Ecto neural progenitor cell (in vitro differentiated cells): ENCODE results near the gene C1QTNF6.

Experiments
- DNase-seq: peaks from one replicate; pipeline ENCODE4 v3.0.0-alpha.2; 2018; ENCODE audit warnings: low spot score

C1QTNF6 gene

DNA sequence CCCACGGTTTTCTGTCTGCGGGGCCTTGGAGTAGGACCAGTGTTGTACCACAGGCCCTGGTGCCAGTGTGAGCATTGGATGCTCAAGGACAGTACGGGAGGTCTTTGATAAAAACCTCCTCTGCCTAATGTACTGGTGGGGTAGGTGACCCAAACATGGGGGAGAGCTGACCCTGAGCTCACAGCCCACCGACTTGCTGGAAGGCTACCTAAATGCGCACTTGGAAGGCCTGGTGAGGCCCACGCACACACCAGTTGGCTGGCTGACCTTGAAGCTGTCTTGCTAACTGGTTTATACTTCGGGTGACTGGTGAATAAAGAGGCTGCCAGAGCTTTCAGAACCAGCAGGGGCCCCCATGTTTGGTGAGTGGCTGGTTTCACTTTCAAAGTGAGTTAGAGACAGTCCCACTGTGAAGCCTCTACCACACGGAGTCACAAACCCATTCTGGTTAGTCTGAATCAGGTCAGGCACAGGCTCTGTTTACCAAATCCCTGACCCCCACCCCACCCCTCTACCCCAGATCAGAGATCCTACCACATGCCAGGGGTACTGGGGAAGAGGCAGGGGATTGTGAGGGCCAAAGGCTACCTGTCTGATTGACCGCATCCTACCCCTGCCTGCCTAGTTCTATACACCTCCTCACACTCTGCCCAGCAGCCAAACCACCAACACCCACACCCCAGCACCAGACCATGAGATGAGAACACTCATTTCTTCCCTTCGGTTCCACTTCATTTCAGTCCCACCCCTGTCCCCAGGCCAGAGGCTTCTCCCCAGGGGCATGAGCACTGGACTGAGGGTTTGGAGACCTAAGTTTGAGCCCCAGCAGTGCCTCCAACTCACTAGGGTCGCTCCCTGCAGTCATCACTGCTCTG, 25.6 kb downstream of the C1QTNF6 start:
- no peak for DNase-seq

DNA sequence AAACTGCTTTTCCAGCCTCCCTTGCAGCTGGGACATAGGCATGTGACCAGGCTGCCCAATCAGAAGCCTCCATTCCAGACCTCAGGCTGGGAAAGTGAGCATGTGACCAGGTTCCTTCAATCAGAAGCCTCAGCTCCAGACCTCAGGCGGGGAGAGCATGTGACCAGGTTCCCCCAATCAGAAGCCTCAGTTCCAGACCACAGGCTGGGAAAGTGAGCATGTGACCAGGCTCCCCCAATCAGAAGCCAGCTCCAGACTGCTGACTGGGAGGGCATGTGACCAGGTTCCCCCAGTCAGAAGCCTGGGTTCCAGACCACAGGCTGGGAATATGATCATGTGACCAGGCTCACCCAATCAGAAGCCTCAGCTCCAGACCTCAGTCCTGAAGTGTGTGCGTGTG, 26.6 kb downstream of the C1QTNF6 start:
- no peak for DNase-seq

DNA sequence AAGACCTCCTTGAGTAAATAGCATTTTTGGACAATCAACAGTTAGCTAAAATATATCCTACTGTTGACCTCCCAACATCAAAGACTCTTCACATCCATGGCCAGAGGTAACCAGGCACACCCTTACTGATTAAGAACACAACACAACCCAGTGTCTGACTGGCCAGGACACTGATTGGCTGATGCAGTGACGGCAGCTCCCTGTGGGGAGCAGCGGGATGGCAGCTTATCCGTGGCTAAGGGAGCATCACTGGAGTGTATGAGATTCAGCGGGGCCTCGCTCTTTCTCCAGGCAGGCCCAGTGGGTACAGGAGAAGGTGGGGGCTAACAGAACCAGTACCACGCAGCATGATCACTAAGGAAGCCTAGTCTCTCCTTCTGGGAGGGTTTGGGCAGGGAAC, 28.0 kb downstream of the C1QTNF6 start:
- DNase-seq: no peak

DNA sequence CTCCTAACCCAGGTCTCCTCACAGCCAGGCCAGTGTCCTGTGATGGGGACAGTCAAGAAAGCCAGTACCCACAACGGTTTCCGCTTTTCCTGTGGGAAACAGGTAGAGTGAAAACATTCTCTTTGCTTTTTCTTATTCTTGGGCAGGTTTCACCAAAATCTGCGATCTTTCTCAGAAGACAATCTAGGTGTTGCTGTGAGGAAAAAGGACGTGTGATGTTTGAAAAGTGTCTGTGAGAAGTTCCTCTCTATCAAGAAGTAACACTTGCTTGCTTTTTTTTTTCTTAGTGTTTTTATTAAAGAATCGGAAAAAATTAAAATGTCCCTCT, 29.1 kb downstream of the C1QTNF6 start:
- DNase-seq: no peak

DNA sequence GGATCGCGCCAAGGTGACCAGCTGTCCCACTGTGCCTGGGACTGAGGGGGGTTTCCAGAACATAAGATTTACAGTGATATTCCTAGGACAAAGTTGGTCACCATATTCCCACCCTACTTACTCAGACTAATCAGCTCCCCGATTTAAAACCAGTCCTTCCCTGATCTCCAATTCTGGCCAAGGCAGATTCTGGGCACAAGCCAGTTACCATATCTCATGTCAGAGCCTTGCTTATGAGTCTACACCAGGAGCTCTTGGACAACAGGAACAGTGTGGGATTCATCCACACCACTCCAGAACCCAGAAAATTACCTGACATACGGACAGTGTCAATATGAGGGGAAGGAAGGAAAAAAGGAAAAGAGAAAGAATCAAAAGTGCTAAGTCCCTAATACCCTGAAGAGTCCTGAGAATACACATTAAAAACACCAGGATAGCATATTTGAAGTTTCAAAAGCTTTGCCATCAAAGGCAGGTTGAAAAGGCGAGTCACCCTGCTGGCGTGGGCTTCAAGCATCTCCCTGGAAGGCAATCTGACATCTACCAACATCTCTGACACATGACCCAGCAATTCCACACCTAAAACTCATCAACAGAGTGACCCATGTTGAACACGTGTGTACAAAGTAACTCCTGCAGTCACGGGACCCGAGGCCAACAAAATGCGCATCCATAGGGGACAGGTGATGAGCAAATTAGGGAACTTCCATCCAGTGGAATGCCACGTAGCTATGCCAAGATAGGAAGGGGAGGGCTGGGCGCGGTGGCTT, 30.3 kb downstream of the C1QTNF6 start:
- no peak for DNase-seq

DNA sequence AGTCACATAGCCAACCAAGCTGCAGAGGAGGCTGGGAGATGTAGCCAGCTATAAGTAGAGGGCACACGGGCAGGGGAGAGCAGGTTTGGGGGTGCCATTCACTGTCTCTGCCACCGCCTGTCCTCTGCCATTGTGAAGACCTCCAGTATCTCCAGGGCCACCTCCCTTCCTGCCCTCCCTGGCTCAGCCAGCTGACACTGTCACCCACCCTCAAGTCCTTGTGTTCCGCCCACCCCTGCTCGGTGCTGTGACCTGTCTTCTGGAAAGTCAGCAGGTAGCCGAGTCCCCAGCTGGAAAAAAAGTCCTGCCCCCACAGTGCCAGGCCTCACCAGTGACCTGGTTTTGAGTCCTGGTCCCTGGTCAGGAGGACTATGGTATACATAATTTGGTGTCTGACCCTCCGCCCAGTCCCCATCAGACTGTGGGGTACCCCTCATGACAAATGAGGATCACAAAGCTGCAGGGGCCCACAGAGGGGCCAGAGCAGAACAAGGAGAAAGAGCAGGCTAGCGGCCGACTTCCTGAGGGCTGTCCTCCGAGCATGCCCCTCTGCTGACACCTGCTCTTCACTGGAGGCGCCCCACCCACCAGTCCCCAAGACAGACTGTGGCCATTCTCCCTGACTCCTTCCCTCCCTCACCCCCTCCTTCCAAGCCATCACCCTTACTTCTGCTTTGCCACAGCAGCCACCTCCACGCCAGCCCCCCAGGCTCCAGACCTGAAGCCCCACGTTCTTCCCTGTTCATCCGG, 31.2 kb downstream of the C1QTNF6 start:
- no peak for DNase-seq

DNA sequence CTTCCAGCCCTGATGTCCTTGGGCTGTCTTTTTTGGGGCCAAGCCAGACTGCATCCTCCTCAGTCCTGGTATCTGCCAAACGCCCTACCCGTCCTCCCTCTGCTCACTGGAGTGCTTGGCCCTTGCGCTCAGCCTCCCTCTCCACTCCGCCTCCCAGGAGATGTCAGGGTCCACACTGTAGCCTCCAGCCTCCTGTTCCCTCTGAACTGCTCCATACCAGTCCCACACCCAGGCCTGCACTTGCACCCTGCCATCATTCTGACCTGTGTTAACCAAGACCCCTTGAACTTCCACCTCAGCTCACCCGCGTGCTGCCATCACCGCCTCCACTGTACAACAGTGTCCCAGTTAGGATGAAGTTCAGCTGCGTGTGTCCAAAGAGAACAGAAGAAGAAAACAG, 32.1 kb downstream of the C1QTNF6 start:
- DNase-seq: no peak

DNA sequence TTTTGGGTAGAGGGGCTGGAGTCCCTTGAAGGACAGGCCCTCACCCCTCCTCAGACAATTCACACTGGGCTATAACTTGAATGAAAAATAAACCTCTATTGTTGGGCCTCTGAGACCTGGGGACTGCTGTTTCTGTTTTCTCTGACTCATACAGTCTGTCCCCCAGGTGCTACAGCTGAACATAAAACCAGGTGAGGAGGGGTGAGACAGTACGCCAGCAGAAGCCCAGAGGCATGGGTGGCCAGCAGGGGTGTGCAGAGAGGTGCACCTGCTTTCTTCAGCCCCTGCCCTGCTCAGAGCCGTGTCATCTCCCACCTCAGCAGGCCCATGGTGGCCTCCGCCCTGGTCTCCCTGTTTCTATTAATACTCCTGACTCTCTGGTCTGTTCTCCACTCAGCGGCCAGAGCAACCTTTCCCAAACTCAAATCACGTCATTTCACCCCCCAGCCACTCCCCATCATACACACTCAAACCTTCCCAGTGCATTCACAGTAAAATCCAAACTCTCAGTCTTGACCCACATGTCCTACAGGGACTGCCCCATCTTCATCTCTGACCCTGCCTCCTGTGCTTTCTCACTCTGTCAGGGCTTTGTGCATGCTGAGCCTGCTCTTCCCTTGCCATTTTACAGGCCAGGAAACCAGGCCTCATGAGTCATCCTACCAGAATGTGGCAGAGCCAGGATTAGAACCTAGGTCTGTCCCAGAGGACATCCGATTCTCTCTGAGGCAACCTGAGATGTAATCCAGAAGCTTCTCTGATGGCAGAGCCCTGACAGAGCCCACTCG, 32.9 kb downstream of the C1QTNF6 start:
- DNase-seq: no peak

DNA sequence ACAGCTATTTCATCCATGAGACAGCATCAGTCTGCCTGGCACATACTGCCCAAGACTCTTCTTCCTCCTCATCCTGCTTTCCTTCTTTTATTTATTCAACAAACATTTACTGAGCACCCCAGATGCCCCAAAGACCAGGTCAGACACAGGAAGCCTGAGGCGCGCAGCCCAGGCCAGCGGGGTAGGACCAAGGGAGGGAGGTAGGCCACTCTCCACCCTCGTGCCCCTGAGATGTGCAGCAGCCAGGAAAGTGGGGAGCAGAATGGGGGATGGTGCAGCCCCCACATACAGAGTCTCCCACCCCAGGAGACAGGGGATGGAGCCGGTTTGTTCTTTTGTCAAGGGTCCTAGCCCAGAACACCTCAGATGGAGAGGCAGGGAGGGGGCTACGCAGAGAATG, 34.1 kb downstream of the C1QTNF6 start:
- no peak for DNase-seq

DNA sequence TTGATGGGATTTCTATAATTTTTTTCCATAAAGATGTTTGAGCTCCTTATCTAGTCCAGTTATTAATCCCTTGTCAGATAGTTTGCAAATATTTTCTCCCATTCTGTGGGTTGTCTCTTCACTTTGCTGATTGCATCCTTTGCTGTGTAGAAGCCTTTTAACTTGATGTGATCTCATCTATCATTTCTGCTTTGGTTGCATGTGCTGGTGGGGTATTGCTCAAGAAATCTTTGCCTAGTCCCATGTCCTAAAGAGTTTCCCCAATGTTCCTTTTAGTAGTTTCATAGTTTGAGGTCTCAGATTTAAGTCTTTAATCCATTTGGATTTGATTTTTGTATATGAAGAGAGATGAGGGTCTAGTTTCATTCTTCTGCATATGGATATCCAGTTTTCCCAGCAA, 36.6 kb downstream of the C1QTNF6 start:
- DNase-seq: no peak

DNA sequence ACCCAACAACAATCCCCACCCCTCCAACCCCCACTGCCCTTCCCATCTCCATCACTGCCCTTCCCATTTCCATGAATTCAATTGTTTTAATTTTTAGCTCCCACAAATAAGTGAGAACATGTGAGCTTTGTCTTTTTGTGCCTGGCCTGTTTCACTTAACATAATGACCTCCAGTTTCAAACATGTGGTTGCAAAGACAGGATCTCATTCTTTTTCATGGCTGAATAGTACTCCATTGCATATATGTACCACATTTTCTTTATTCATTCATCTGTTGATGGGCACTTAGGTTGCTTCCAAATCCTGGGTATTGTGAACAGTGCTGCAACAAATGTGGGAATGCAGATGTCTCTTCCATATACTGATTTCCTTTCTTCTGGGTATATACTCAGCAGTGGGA, 37.3 kb downstream of the C1QTNF6 start:
- DNase-seq: no peak

DNA sequence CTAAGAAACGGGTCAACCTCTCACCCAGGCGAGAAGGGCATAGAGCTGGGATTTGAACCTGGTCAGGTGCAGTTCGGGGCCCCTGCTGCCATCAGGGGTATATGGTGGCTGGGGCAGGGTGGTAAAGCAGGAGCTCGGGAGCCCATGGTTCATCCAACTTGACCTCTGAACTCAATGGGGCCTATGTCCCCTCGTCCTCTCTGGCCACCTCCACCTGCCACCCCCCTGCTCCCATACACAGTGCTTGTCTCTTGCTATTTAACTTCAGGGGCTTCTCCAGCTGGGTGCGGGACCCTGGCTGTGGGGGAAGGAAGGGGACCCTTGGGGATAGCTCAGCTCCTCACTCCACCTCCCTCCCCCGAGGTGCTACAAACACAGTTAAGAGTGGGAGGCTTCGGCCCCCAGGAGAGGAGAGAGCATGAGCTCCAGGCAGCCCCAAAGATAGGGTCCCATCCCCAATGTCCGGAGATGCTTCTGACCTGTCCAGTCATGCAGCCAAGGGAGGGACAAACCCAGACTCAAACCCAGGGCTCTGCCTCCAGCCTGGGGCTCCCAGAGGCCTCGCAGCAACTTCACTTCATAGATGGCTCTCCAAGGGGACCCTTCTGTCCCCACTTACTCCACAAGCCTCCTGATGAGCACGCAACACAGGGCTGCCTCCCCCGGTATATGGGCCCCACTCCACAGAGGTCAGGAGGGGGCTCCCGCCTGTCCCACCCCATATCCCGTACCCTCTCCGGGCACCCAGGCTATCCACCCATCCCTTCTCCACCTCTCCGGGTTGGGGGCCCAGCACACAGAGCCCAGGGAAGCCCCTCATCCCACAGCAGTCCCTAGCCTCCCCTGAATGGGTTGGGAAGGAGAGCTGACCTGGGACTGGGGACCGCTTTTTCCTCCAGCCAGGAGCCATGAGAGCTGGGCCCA, 39.0 kb downstream of the C1QTNF6 start:
- DNase-seq: no peak

DNA sequence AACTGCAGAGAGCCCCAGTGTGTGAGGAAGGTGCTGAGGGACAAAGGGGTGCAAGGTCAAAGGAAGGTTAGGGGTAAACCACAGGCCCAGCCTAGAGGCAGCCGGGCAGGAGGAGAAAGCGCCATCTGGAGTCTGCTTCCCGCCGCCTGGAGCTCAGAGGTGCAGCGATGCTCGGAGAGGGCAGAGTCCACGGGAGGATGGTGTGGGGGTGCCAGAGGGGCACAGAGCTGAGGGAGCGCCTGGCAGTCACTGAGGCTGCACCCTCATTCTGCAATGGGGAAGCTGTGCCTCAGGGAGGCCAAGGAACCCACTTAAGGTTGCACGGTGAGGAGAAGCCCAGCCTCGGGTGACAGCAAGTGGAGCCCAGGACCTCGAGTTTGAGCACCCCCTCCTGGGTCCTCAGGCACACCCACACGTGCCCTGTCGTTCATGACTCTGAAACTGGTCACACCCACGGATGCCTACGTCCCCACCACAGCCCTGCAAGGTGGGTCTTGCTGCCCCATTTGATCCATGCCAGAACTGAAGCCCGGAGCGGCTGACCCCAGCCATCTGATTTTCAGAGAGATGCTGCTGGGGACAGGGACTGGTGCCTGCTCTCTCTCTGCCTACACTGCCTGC, 39.9 kb downstream of the C1QTNF6 start:
- DNase-seq: no peak

DNA sequence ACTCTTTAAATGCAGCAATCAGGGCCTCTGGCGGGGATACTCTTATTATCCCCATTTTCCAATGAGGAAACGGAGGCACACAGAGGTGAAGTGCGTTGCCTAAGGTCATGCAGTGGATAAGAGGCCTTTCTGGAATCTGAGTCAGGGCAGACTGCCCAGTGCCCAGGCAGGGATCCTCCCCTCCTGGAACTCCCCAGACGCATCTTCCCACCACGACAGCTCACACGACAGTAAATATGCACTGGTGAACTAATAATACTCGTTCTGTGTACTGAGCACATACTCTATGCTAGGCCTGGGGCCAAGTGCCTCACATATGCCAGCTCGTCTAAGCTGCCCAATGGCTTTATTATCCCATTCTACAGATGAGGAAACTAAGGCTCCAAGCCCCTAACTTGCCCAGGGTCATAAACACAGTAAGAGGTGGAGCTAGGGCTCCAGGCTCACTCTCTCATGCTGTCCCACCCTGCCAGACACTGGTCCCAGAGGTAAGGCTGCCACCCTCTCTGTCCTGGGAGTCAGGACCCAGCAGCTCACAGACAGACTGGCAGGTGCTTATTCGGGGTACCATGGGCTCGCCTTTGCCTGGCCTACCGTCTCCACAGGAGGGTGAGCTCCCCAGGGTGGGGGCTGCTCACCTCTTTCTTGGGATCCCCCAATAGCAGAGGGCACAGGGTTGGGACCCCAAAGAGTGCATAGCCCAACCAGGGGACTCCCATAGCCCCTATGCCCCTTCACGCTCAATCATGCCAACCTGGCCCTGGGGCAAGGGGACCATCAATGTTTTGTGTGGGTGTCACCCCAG, 40.7 kb downstream of the C1QTNF6 start:
- DNase-seq: no peak

DNA sequence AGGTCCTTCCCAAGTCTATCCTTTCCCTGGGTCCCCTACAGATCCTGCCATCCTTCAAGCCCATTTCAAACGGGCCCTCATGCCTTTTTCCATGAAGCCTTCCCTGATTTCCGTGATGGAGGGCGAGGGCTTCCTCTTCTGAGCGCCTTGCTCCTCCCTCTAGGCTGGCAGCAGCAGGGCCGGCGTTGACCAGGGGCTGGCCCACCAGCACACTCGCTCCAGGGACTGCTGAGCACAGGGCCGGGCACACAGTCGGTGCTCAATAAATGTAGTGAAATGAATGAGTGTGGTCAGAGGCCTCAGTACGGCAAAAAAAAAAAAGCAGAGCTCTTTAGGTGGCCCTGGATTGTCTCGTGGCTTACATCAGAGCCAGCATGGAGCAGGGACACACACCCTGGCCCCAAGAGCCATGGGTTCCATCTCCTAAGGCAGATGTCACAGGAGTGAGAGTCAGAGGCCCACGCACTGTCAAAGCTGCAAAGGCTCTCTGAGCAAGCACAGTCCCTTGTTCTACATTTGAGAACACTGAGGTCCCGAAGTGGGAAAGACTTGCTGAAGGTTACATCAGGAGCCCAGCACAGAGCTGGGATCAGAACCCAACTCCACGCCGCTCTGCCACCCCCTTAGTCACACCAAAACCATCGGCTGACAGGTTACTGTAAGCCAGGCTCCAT, 41.4 kb downstream of the C1QTNF6 start:
- no peak for DNase-seq

DNA sequence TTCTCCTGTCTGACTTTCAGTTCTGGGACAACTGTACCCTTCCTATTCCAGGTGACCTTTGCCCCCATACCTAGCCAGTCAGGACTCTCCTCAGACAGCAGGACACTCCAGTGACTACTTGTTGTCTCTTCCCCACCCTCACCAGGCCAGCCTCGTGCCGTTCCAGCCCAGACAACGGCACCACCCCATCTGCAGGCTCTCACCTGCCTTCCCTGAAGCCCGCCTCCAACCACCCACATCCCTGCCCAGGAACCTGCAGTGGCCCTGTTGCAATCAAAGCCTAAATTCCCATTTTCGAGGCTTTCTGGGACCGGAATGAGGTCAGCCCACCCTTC, 42.0 kb downstream of the C1QTNF6 start:
- no peak for DNase-seq

DNA sequence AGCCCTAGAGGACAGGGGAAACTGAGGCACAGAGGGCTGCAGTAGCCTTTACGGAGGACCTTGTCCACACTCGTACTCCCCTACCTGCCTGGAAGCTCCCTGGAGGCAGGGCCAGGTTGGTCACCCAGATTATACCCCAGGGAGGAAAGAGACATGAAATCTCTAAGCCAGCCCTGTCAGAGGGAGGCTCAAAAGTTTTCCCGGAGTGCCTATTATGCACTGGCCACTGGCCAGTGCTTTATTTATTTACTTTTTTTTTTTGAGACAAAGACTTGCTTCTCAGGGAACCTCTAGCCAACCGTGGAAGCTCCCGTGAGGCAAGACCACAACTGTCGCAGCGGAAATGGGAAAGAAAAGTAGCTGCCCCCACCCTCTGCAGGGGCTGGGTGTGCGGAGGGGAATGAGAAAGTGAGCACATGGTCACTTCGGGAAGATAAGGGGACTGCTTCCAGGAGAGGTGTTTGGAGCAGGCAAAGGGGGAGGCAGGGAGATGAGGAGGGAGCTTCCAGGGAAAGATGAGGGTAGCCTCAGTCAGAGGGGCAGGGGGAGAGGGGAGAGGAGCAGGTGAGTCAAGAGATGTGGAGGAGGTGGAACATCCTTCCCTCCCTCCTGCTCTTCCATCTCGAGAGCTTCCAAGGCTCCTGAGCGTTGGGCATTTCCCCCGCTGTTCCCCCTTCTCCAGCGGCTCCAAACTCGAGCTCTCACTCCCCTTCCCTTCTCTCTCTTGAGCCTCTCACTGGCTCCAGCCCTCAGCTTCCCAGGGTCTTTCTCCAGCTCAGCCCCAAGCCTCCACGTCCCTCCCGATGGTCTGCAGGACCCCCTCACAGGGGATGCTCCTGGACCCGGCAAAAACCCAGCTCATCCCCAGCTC, 42.6 kb downstream of the C1QTNF6 start:
- no peak for DNase-seq

DNA sequence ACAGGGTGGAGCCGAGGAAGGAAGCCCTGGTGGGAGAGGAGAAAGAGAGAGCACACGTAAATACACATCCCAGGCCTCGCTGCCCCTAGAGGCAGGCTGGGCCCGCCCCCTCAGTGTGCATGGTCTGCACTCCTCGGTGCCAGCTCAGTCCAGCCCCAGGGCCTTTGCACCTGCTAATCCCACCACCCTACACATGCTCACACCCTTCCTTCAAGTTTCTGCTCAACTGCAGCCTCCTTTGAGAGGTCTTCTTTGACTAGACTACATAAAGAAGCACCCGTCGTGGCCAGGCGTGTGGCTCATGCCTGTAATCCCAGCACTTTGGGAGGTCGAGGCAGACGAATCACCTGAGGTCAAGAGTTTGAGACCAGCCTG, 43.9 kb downstream of the C1QTNF6 start:
- DNase-seq: no peak
